ENCODE data around the gene CFAP100.

The CFAP100 gene

DNA sequence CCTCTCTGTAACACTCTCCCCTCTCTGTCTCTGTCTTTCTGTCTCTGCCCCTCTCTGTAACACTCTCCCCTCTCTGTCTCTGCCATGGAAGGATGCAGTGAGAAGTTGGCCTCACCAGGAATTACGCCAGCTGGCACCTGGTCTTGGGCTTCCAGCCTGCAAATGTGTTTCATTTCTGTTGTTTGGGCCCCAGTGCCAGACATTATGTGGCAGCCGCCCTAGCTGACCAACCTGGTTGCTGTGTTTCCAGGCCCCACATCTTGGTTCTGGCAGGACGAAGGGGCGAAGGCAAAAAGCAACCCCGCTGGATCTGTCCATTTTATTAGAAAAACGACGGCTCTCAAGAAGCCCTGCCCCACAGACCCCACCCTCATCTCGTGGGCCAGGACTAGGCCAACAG lies 86.2 kb downstream of the CFAP100 start:
- no peak for DNase-seq

DNA sequence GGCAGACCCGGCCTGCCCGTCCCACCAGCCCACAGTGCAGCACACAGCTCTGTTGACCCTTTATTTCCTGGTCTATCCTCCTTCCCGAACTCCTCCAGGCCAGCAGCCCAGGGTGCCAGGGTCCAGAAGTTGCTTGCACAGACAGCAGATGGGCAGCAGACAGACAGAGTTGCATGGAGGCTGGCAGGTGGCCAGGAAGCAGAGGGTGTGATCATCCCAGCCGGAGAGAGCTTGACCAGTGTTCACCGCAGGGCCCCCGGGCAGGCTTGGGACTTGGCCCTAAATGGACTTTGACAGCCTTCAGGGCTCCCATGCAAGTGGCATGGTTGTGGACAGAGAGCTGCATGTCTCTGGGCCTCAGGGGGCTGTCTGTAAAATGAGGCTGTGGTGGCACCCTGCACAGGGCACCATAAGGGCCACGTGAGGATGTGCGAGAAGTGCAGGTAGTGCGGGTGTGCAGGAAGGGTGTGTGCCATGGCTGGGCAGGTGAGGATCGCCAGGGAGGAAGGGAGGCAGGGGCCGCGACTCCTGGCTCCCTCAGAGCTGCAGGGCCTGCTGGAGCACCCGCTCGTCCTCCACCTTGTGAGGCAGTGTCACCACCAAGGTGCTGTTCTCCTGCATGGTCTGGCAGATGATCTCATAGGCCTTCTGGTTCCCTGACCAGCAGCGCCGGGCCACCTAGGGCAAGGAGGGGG lies 87.2 kb downstream of the CFAP100 start:
- DNase-seq: no peak

DNA sequence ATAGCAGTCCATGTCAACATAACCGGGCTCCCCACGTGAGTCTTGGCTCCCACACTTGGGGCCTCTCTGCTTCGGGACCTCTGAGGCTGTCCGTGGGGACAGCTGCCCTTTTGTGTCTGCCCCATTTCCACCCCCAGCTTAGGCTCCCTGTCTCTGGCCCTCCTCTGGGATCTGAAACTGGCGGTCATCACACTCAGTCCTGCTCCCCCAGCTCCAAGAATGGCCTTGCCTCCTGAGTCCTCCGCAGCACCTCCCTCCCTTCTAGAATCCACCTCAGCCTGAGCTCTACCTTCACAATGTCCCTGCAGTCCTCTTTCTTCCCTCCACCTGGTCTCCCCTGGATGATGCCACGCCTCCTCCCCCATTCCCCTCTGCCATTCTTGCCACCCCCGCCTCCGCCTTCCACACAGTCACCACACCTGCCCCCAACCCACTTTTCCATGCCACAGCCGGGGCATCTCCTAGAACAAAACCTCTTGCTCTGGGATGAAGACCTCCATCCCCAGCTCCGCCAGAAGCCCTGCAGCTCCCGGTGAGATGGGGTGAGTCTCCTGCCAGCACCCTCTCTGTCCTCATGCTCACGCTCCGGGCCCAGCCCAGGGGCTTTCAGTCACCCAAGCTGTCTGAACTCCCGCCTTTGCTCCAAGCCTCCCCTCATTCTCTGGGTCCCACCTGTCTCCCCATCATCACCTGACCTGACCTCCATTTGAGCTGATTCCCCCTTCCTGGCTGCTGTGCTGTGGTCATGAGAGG lies 88.0 kb downstream of the CFAP100 start:
- no peak for DNase-seq

DNA sequence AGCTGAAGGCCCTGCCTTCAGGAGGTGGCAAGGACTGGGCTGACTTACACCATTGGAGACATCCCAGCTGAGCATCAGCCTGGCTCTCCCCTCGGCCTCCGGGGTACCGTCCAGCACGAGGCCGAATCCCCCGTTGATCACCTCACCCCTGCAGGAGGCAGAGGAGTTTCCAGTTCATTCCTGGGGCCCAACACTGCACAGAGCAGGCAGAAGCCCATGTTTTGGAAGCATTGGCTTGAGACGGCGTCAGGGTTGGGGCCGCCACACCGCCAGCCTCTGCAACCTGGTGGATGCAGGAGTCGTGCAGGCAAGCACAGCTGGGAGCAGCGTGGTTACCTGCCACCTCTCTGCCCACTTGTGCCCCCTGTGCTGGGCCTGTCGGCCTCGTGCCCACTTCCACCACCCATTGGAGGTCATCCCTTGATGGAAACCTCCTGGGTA lies 88.6 kb downstream of the CFAP100 start:
- DNase-seq: no peak

DNA sequence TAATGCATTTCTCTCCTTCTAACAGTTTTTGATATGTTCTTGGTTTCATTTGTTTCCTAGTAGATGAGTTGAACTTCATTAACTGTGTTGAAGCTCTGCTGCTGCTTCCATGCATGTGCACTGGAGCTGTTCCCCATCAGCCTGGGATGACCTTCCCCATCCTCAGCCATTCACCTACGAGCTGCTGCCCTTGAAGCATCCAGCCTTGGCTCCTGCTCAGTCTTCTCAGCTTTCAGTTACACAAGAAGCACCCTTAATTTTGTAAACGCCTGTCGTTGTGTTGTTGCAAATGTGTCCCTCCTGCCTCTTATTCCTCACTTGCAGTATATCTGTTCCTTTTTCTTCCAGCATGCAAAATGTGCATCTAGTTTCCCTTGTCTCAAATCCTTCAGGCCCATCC lies 89.4 kb downstream of the CFAP100 start:
- no peak for DNase-seq

DNA sequence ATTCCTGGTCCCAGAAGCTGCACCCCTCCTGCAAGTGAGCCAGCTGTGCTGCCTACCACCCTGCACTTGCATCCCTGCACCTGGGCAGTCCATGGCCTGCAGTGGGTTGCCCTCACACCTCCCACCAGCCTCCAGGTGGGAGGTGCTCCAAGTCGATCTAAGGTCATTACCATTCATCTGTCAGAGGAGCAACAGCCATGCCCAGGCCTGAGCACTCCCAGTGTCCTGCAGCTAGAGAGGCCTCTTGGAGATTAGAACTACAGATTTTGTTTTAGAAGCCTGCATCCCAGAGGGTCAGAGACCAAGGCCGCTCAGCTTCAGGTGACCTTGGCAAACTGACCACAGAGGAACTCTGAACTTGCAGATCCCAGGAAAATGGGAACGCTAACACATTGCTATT lies 90.0 kb downstream of the CFAP100 start:
- DNase-seq: no peak

DNA sequence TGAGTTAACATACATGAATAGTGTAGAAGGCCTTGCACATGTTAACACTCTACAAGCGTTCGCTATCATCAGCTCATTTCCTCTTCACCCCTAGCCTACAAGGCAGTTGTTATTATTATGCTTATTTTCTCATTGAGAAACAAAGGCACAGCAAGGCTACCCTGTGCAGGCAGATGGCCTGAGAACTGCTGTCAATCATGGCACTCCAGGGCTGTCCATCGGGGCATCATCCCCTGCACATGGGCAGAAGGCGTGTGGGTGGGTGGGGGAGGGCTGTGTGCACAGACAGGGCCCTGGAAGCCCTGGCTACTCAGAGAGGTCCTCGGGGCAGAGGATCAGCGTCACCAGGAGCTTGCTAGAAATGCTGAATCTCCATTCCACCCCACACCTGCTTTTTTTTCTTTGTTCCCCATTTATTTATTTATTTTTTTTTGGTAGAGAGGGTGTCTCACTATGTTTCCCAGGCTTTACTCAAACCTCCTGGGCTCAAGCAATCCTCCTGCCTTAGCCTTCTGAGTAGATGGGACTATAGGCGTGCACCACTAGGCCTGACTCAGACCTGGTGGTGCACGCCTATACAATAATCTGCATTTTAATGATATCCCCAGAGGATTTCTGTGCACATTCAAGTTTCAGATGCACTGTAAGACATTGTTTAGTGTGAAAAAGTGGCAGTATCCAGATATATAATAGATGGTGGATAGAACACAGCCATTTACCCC lies 90.6 kb downstream of the CFAP100 start:
- DNase-seq: no peak

DNA sequence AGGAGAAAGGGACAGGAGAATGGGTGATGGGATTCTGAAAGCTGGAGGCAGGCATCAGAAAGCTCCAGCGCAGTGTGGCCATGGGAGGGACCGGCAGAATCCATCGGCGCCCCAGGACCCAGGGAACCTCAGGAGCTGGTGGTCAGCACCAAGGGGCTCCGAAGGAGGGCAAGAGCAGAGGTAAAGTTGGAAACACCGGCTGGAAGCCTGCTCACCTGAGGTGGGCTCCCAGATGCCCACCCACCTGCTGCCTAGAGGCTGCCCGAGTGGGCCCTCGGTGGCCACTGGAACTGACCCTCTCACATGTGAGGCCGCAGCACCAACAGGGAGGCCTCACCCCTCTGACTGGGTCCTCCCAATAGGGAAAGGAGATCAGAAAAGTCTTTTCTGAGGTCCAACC lies 91.2 kb downstream of the CFAP100 start:
- DNase-seq: no peak
